OCI-M1 (cell line): ENCODE measurements around the gene CD37.
A peak's percentile ranks its signal among the peaks of the same experiment; 100 is the strongest.
"Not testable (repeated sequence)": the region's sequence is repeated elsewhere in the genome, so short reads cannot be mapped to it uniquely, and the experiment has no call there.

ENCODE experiments used
- DNase-seq: peaks from one replicate; lab custom pipeline; 2025; lab: John Stamatoyannopoulos, UW

The CD37 gene

DNA sequence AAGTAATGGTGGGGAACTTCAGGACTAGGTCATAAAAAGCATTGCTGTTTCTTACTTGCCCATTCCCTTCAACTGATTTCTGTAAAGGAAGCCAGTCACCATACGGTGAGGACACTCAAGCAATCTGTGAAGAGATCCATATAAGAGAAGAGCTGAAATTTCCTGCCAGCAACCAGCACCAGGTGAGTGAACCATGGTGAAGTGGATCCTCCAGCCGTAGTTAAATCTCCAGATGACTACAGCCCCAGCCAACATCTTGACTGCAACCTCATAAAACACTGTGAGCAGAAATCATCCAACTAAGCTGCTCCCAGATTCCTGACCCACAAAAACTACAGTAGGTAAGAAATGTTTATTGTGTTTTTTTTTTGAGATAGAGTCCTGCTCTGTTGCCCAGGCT, 6.5 kb upstream of the CD37 start:
- no peak for DNase-seq

DNA sequence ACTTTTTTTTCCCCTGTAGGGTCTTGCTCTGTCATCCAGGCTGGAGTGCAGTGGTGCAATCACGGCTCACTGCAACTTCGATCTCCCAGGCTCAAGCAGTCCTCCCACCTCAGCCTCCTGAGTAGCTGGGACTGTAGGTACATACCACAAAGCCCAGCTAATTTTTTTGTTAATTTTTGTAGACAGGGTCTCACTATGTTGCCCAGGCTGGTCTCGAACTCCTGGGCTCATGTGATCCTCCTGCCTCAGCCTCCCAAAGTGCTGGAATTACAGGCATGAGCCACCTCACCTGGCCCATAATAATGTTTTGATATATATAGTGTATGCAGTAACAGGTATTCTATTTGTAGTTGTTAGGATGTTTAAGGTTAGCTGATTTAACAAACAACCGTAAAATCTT, 4.0 kb upstream of the CD37 start:
- DNase-seq, result not testable (repeated sequence)

DNA sequence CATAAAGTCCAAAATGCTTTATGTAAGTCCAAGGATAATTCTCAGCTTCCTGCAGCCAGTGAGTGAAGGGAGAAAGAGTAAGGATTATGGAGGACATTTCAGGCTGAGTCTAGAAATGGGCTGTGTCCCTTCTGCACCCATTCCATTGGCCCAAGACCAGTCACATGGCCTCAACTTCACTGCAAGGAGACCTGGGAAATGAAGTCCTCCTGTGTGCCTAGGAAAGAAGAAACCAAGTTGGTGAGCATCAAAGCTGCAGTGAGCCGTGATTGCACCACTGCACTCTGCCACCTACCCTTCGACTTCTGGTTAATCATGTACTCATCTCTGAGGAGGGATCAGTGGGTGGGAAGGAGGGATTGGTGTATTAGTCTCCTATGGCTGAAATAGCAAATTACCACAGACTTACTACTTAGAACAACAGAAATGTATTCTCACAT, 3.6 kb upstream of the CD37 start:
- DNase-seq, result peak; percentile 87

DNA sequence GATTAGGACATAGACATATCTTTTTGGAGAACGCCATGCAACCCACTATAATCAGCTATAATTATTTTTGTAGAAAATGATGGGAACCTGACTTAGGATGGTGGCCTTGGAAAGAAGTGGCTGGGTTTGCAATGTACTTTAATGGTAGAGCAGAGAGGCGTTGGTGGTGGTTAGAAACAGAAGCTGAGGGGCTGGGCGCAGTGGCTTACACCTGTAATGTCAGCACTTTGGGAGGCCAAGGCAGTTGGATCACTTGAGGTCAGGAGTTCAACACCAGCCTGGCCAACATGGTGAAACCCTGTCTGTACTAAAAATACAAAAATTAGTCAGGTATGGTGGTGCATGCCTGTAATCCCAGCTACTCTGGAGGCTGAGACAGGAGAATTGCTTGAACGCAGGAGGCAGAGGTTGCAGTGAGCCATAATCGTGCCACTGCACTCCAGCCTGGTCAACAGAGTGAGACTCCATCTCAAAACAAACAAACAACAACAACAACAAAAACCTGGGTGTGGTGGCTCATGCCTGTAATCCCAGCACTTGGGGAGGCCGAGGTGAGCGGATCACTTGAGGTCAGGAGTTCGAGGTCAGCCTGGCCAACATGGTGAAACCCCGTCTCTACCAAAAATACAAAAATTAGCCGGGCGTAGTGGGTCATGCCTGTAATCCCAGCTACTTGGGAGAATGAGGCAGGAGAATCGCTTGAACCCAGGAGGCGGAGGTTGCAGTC, 2.4 kb upstream of the CD37 start:
- DNase-seq, result not testable (repeated sequence)

DNA sequence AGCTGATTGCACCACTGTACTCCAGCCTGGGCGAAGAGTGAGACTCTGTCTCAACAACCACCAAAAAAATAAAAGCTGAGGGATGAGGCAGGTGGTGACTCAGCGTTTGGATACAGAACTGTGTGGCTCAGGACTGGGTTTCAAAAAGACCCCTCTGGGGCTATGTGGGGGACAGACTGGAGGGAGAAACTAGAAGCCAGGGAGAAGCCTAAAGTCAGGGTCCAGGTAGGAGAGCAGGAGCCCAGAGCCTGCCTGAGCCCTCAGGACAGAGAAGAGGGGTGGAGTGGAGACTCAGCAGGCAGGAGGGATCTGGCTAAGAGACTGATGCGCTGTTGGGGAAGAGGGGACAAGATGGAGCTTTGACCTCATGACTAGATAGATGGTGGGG, 1.8 kb upstream of the CD37 start:
- no peak for DNase-seq

DNA sequence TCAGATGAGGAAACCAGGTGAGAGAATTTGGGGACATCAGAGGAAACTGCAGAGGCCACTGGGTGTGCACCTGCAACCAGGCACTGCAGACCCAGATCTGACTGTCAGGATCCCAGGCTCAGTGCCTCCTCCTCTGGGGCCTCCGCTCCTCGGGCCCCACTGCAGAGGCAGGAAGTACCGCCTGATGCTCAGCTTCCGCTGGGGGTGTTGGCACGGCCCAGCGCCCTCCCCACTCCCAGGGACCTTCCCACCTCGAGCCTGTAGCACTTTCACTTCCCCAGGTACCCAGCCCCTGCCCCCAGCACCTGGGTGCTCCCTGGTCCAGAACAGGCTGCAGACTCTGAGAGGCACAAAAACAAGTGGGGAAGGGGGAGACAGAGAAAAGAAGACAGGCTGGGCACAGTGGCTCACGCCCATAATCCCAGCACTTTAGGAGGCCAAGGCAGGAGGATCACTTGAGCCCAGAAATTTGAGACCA, 1.4 kb upstream of the CD37 start:
- no peak for DNase-seq

DNA sequence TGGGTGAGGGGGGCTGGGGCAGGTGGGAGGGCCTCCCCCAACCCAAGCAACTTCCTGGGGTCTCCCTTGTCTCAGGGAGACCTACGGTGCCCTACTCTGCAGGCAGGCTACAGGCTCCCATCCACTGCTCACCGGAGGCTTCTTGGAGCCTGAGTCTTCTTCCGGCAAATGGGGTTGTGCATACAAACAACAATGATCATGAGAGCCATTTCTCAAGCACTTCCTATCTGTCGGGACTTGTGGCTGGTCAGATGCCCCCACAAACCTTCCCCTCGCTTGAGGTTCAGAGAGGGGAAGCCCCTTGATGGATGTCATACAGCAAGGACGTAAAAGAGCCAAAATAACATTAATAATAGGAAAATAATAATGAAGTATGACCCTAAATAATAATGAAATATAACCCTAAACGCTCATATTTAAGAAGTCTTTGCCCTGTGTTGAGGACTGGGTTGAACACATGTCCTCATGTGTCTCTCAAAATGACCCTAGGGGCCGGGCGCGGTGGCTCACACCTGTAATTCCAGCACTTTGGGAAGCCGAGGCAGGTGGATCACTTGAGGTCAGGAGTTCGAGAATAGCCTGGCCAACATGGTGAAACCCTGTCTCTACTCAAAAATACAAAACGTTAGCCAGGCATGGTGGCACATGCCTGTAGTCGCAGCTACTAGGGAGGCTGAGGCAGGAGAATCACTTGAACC, 727 bp downstream of the CD37 start:
- DNase-seq, result peak; percentile 38

DNA sequence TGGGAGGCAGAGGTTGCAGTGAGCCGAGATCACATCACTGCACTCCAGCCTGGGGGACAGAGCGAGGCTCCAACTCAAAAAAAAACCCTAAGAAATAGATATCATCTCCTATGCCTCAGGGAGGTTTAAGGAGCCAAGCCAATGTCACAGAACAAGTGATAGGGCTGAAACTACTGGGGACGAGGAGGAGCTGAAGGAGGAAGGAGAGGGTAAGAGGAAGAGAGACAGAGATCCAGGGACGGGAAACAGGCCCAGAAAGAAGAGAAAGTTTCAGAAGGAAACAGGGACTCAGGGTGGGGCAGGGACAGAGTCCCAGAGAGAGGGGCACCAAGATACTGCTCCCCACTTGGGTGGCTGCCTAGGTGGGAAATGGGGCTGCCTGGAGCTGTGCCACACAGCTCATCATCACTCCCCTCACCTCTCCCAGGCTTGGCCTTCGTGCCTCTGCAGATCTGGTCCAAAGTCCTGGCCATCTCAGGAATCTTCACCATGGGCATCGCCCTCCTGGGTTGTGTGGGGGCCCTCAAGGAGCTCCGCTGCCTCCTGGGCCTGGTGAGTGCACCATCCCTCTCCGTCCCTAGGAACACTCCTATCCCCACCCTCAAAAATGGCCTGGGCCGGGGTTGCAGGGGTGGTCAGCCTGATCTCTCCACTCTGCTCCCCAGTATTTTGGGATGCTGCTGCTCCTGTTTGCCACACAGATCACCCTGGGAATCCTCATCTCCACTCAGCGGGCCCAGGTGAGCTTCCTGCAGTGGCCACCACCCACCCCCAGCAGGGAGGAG, 1.5 kb downstream of the CD37 start:
- DNase-seq, result no peak

DNA sequence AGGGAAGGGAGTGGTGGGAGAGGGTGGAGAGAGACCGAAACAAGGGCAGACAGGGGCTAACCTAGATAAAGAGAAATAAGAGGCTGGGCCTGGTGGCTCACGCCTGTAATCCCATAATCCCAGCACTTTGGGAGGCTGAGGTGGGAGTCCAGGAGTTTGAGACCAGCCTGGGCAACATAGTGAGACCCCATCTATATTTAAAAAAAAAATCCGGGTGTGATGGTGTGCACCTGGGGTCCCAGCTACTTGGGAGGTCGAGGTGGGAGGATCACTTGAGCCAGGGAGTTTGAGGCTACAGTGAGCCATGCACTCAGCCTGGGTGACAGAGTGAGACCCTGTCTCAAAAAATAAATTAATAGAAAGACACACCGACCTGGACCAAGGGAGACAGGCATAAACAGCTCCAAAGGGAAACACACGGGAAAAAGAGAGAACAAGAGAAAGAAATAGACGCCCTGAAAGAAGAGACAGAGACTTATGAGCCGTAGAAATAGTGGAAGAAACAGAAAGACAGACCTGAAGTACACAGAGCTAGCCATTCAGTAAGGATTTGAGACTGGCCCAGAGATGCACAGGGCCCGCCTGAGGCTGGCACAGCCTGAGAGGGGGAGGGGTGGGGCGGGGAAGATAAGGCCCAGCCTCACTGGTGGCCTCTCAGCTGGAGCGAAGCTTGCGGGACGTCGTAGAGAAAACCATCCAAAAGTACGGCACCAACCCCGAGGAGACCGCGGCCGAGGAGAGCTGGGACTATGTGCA, 2.2 kb downstream of the CD37 start:
- DNase-seq, result no peak

DNA sequence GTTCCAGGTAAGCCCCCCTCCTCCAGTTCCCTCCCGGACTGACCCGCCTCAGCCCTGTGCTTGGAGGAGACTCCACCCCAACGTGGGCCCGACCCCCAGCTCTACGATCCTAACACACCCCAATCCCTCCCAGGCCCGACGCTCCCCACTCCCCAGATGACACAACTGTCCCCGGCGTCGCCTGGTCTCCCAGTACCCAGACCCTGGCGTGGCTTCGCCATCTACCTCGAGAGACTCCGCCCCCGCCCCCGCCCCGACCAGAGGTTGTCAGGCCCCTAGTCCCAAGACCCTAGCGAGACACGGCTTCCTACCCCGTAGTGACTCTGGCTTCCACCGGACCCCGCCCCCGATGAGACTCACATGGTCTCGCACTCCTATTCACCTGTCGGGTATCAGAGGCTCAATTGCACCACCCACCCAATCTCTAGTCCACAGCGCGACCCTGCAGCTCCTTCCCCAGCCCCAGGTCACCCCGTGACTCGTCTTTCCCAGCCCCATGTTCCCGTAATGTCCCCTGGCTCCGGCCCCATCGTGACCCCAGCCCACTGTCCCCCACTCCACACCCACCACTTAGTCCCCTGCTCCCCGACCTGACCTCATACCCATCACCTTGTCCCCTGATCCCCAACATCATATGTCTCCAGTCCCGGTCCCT, 2.9 kb downstream of the CD37 start:
- DNase-seq, result no peak

DNA sequence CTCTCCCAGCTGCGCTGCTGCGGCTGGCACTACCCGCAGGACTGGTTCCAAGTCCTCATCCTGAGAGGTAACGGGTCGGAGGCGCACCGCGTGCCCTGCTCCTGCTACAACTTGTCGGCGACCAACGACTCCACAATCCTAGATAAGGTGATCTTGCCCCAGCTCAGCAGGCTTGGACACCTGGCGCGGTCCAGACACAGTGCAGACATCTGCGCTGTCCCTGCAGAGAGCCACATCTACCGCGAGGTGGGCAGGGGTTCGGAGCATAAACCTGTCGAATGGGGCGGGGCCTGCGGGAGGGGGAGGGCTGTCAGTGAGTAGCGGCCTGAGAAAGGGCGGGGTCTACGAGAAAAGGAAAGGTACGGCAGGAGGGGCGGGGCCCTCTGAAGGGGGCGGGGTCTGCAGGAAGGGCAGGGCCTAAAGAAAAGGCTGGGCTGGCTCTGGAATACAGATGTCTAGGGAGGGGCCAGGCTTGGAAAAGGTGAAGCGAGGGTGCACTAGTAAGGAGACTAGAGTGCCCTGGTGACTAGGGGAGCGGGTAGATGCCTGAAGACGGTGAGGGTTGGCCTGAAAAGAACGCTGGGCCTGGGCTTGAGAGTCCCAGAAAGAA, 3.6 kb downstream of the CD37 start:
- no peak for DNase-seq

DNA sequence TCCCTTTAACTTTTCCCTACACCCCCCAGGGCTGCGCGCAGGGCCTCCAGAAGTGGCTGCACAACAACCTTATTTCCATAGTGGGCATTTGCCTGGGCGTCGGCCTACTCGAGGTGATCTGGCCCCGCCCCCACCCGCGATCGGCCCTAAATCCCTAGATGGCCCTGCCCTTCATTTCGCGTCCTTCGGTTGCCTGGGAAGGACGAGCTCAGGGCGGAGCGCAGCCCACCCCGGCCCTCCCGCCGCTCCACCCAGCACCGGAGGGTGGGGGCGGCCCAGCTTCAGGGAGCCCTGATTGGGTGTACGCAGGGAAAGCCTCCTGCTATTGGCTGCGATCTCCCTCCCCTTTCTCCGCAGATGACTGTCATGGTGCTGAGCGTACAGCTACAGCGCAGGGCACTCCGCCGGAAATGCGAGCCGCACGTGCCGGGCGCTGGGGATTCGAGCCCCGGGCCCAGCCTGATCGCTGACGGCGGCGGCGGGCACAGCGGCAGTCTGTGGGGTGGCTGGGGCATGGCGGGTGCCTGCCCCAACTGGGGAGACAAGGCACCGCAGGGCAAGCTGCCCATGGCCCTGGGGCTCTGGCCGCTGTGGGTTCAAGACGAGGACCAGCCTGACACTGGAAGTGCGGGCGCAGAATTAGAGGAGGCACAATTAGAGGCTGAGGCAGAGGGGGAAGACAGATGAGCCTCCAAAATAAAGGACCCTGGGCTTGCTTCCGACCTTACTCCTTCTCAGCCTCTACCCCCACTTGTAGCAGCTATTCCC, 4.3 kb downstream of the CD37 start:
- DNase-seq, result no peak

DNA sequence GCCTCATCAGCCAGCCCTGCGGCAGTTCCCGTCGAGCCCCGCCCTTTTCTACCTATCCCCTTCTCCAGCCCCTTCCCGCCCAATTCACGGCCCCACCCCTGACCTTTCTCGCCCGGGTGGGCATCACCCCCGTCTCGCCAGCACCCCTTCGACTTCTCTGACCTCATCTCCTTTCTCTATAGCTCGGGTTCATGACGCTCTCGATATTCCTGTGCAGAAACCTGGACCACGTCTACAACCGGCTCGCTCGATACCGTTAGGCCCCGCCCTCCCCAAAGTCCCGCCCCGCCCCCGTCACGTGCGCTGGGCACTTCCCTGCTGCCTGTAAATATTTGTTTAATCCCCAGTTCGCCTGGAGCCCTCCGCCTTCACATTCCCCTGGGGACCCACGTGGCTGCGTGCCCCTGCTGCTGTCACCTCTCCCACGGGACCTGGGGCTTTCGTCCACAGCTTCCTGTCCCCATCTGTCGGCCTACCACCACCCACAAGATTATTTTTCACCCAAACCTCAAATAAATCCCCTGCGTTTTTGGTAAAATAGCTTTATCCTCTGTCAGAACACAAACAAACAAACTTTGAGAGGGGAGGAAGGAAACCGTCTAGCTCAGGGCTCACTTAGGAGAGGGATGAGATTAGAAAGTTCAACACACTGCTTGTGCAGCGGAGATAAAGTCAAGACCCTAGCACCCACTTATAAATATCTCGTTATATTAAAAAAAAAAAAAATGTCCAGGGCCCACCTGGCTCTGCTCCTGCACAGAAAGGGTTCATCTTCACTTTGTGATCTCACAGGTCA, 5.1 kb downstream of the CD37 start:
- DNase-seq, result no peak

DNA sequence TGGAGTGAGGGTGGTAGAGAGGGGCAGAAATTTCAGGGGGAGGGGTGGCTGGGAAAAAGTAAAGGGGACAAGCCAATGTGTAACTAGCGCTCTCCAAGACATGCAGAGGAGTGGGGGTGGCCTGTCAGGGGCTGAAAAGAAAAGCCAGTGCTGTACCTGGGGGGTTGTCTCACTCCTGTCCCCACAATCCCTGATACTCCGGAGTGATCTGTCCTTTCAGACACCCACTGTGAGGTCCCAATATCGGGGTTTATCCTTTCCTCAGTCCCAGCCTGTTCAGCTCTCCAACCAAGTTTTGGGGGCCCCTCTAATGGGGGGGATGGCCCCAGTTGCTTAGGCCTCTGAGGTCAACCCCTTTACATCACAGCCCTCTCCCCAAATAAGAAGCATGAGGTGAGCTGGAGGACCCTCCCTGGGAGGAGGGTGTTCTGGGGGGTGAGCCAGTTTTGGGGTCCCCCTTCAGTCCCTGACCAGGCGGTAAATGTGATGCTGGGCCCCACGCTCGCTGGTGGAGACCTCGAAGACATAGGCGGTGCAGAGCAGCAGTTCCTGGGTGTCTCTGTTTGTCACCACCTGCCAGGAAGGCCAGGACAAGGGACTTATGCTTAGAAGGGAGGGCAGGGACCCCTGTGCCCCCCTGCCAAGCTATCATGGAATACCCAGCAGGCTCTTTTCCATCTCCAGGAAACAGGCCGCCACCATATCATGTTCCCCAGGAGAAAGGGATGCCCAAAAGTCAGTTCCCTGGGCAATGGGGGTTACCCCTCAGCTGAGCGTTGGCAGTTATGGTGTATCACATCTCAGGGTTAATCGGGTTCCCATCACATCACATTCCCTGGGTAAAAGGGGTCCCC, 5.9 kb downstream of the CD37 start:
- DNase-seq, result no peak

DNA sequence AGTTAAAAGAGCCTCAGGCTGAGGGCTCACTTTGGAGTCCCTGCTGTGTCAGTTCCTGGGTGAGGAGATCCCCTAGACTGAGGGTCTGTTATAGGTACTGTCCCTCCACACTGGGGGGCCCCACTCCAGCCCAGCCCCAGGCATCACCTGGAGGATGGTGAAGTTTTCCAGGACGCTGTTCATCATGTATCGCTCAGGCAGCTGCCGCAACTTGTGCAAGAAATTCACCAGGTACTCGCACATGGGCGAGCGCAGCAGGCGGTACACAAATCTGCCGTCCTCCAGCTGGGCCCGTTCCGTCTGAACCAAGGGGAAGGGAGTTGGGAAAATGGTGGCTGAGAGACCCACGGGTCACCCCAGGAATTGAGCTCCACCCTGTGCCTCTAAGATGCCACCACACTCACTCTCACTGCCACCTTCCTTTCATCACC, 7.1 kb downstream of the CD37 start:
- no peak for DNase-seq

DNA sequence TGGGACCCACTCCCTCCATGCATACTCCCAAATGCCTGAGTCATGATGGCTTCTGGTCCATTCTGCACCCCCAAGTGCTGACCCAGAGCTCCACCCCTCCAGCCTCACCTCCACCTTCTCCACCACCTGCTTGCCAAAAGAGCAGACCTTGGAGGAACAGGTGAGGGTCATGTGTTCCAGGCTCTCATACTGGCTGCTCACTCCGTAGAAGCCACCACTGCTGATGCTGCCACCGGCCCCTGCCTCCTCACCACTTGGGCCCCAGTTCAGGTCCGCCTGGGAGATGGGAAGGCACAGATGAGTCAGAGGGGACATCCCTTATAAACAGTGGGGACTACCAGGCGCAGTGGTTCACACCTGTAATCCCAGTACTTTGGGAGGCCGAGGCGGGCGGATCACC, 7.9 kb downstream of the CD37 start:
- no peak for DNase-seq

DNA sequence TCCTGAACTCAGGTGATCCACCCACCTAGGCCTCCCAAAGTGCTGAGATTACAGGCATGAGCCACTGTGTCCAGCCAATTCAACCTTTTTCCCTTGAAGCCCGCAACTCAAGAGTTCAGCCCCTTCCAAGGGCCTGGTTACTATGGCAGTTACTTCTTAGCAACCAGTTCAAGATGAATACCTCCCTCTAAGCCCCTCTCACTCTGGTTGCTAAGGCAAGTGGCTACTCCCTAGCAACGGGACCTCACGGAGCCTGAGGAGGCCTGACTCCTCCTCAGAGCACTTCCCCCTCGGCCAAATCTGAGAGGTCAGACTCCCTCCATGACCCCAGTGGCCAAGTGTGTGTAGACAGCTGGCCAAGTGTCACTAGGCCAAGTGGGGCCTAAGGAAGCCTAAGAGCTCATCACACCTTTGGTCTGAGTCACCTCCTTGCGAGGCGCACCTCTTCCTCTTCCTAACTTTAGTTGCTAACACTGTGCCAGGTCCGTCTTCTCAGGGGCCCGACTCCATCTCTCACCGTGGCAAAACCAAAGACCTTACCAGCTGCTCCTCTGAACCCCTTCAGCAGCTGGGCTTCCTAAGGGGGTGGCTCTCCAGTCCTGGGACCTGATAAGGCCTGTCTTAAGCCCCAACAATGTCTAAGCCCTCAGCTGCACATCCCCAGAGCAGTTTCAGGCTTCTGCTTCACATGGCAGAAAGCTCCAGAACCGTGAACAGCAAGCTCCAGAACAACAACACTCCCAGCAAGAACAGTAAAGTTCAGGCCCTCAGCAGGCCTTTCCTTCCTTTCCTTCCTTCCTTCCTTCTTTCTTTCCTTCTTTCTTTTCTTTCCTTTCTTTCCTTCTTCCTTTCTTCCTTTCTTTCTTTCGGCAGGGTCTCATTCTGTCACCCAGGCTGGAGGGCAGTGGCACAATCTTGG, 9.6 kb downstream of the CD37 start:
- DNase-seq, result no peak
